Heart left ventricle (tissue), 16 donors: Measurements from ENCODE around the gene EXOC4. TPM values are rescaled to one million over a fixed set of nuclear protein-coding genes. Genes with fewer than 3 reads are reported as not detected.

Experiments used
- ATAC-seq, 4 donors: fragments of 200-7000 bp; cut with Tn5 transposase; one replicate each; pipeline ENCODE4 v1.9.1; 2020 to 2022; ENCODE audit warnings: moderate library complexity in 4 of 4, mild to moderate bottlenecking in 3 of 4, moderate number of reproducible peaks in 1 of 4
- DNase-seq, 5 donors: peaks; one replicate each; pipeline ENCODE4 v3.0.0-alpha.2; 2020
- H3K27ac ChIP-seq, 12 donors: fragments of 200-600 bp; sonication (generic) in 4 of 12; one replicate each; pipeline versions ENCODE4 v1.5.0 to v1.8.0; 2016 to 2022; ENCODE audit warnings: mild to moderate bottlenecking in 2 of 12
- H3K27me3 ChIP-seq, 9 donors: fragments of 200-600 bp; sonication (generic) in 2 of 9; one replicate each; pipeline versions ENCODE4 v1.5.1 to v1.8.0; 2016 to 2022; ENCODE audit warnings: mild to moderate bottlenecking in 3 of 9
- H3K36me3 ChIP-seq, 9 donors: fragments of 200-600 bp; sonication (generic) in 2 of 9; one replicate each; pipeline versions ENCODE4 v1.5.0 to v1.8.0; 2018 to 2022; ENCODE audit warnings: mild to moderate bottlenecking in 2 of 9
- H3K4me1 ChIP-seq, 12 donors: fragments of 200-600 bp; sonication (generic) in 4 of 12; one replicate each; pipeline versions ENCODE4 v1.5.0 to v1.8.0; 2016 to 2022; ENCODE audit warnings: mild to moderate bottlenecking in 3 of 12
- H3K4me3 ChIP-seq, 12 donors: fragments of 200-600 bp; sonication (generic) in 4 of 12; one replicate each; pipeline versions ENCODE4 v1.5.0 to v1.8.0; 2017 to 2022; ENCODE audit warnings: mild to moderate bottlenecking in 9 of 12, moderate library complexity in 4 of 12
- H3K9me3 ChIP-seq, 12 donors: fragments of 200-600 bp; sonication (generic) in 4 of 12; one replicate each; pipeline versions ENCODE4 v1.5.0 to v1.8.0; 2016 to 2022; ENCODE audit warnings: mild to moderate bottlenecking in 1 of 12
- POLR2A ChIP-seq, 2 donors: fragments of 450-650 bp; IDR thresholded peaks; one replicate each; pipeline ENCODE4 v1.6.1; 2017; ENCODE audit warnings: antibody characterized with exemption in 2 of 2, mild to moderate bottlenecking in 2 of 2, moderate library complexity in 2 of 2
- WGBS, 4 donors: extraction: QIAGEN DNeasy Blood & Tissue Kit in 2 of 4; methylation state at CpG; one replicate each; pipeline versions ENCODE4 v1.1.5 to v1.1.7; 2013 to 2018; 5-methylcytosine and 5-hydroxymethylcytosine counted together
- intact Hi-C, 10 donors: fragments of 100-400 bp; cut with DNase I; formaldehyde crosslinking; loops; one replicate each; pipeline versions ENCODE4 v1.11.1 to v1.14.2; 2022
- polyA plus RNA-seq, 2 donors: library from polyadenylated mRNA; stranded (reverse); fragments of 200-250 nt; gene quantifications; one replicate each; pipeline ENCODE4 v1.2.3, GENCODE V29; 2013
- total RNA-seq, 9 donors: library from RNA; depleted of rRNA in 2 of 9; stranded (reverse); fragments of >200 nt in 2 of 9; fragmentation: NEBNext Ultra II Directional in 3 of 9; extraction: Animal tissue kit (Norgen Biotek cat#: 25700) in 3 of 9; gene quantifications; one replicate each; pipeline versions ENCODE4 v1.1.0 to v1.2.4, GENCODE V29; 2016 to 2023
- TF ChIP-seq, protein P1 (sequence below), 12 donors: fragments of 200-600 bp; sonication (generic) in 4 of 12; IDR thresholded peaks; one replicate each; pipeline versions ENCODE4 v1.5.0 to v1.8.0; 2018 to 2022; ENCODE audit warnings: antibody characterized with exemption in 12 of 12, mild to moderate bottlenecking in 5 of 12
- donor health status: ischemic (EF 13 %, LVEDD 7.1; RV severe dilation, severe dysfunction).
- donor health status: healthy with polysubstance abuse.
- donor health status: DM: no; HTN: yes; CAD: no.
- donor health status: DM: no; HTN: no; CAD: no.
- donor health status: ischemic (EF 25% LVEDD 6.9; RV normal size, moderate dysfunction).
- donor health status: ischemic (EF 25% LVEDD 5.7; RV mildly dilated, moderate dysfunction).
- donor health status: healthy.
- donor health status: DM: yes; HTN: yes; CAD: no.
- donor health status: ischemic (EF 35%, LVEDD 5.7; RV mildly dilated, moderate dysfunction).
- donor health status: nonischemic (EF 11% LVEDD 7.7; RV severe dilation, severe dysfunction).
- donor health status: DM: yes; HTN: yes; CAD: no.
- donor health status: PGD.
- donor health status: ischemic (EF 29% LVEDD 5.4; RV normal size, mild dysfunction).
- donor health status: nonischemic (EF 23%, LVEDD 6.1; RV moderate dilation, normal function).

The EXOC4 gene
- total and polyA plus RNA-seq, 11 donors: 8.8 to 61.2 (median 33.8) TPM

DNA sequence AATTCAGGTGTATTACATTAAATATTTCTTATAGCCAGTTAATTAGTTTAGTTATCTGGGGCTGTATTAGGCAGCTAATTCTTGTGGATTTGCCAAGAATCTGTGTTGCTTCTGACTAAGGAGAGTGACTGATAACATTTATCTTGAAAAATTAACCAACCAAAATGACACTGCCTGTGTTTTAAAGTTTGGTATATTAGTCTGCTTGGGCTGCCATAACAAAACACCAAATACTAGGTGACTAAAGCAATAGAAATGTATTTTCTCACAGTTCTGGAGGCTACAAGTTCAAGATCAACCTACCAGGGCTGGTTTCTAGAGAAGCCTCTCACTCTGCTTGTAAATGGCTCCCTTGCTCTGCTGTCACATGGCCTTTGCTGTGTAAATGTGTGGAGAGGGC, 12.9 kb downstream of the EXOC4 start:
- DNase-seq (no peak), ATAC-seq (no peak)
- H3K4me1 ChIP-seq: peaks cover 0 to 26% (median 2%) of the 10 kb centered on the region in 12 donors
- H3K36me3 ChIP-seq: no peaks in the 10 kb centered on the region
- intact Hi-C loops: no loop called here
- no peaks in the 10 kb centered on the region for H3K9me3 ChIP-seq
- no peak overlapping the region for H3K27ac ChIP-seq
- no peaks in the 10 kb centered on the region for H3K27me3 ChIP-seq
- no peak for TF ChIP-seq POLR2A (IDR thresholded peaks at IDR 0.05)
- TF ChIP-seq, protein P1, sequence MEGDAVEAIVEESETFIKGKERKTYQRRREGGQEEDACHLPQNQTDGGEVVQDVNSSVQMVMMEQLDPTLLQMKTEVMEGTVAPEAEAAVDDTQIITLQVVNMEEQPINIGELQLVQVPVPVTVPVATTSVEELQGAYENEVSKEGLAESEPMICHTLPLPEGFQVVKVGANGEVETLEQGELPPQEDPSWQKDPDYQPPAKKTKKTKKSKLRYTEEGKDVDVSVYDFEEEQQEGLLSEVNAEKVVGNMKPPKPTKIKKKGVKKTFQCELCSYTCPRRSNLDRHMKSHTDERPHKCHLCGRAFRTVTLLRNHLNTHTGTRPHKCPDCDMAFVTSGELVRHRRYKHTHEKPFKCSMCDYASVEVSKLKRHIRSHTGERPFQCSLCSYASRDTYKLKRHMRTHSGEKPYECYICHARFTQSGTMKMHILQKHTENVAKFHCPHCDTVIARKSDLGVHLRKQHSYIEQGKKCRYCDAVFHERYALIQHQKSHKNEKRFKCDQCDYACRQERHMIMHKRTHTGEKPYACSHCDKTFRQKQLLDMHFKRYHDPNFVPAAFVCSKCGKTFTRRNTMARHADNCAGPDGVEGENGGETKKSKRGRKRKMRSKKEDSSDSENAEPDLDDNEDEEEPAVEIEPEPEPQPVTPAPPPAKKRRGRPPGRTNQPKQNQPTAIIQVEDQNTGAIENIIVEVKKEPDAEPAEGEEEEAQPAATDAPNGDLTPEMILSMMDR (IDR thresholded peaks at IDR 0.05): no peak
- no peak overlapping the region for H3K4me3 ChIP-seq

DNA sequence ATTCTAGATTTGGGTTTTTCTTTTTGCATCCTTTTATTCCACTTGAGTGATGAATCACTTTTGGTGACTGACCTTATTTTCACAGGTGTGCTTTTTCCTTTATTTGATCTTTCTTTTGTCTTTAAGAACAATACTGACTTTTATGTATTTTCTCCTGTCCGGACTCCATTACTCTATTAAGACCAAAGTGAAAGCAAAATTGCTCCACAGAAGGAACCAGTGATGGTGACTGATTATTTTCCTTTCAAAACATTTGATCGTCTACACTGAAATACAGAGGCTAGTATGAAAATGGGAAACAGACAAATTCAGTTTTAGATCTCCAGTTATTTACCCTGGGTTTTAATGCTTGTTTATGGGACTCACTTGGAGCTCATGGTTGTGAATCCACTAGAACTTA, 15.5 kb downstream of the EXOC4 start:
- 69 to 81% (median 78%) methylated on average over 2 of the region's 2 CpGs for WGBS, 4 donors
- Histone ChIP-seq H3K4me3 (peak overlapping the region in 2 of 12 donors; percentile 0 to 8), H3K4me1 (peaks cover 0 to 26% (median 2%) of the 10 kb centered on the region in 12 donors), H3K27ac (no peak overlapping the region), H3K27me3 (no peaks in the 10 kb centered on the region), H3K36me3 (no peaks in the 10 kb centered on the region), H3K9me3 (no peaks in the 10 kb centered on the region)
- ATAC-seq (no peak), DNase-seq (no peak)
- intact Hi-C loops: no loop called here
- TF ChIP-seq POLR2A (IDR thresholded peaks at IDR 0.05): no peak
- TF ChIP-seq, protein P1 (IDR thresholded peaks at IDR 0.05): no peak

DNA sequence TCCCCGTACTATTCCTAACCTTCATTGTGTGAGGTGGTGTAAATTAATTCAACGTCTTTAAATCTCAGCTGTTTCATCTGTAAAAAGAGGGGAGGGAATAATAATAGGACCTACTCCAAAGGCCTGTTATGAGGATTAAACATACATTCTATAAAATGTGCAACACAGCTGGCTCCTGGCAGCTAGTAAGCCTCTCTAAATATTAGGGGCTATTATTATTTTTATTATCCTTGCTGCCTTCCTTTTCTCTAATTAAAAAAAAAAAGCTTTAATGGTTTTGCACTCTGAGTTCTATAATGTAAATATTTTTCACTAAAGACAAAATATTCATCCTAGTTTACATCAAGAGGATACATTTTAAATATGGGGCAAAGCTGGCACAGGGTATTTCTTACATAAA, 19.5 kb downstream of the EXOC4 start:
- intact Hi-C loops: no loop called here
- 89 to 96% (median 94%) methylated on average over 2 of the region's 2 CpGs for WGBS, 4 donors
- no peak overlapping the region for H3K4me3 ChIP-seq
- DNase-seq (no peak), ATAC-seq (no peak)
- peaks cover 0 to 13% (median 2%) of the 10 kb centered on the region in 12 donors for H3K4me1 ChIP-seq
- H3K27ac ChIP-seq: no peak overlapping the region
- H3K36me3 ChIP-seq: peaks cover 0 to 28% (median 20%) of the 10 kb centered on the region in 9 donors
- H3K27me3 ChIP-seq: no peaks in the 10 kb centered on the region
- H3K9me3 ChIP-seq: no peaks in the 10 kb centered on the region
- TF ChIP-seq, protein P1 (IDR thresholded peaks at IDR 0.05): no peak
- TF ChIP-seq POLR2A (IDR thresholded peaks at IDR 0.05): no peak

DNA sequence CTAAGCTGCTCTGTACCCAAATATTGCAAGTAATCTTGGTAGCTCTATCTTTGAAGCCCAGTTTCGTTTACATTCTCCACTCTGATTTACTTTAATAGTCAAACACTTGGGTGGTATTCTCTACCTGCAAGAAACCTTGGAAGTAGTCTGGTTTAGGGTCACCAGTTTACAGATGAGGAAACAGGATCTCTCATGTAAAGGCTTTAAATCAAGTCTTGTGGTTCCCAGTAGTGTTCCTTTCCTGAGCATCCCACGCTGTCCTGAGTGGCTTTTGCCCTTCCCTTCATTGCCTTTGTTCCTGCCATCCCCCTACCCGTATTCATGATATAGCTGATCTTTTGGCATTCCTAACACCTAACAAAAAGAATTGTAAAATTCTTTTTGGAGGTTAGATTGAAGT, 20.3 kb downstream of the EXOC4 start:
- H3K27me3 ChIP-seq: no peaks in the 10 kb centered on the region
- TF ChIP-seq, protein P1 (IDR thresholded peaks at IDR 0.05): no peak
- no peak for TF ChIP-seq POLR2A (IDR thresholded peaks at IDR 0.05)
- H3K9me3 ChIP-seq: no peaks in the 10 kb centered on the region
- no peak overlapping the region for H3K27ac ChIP-seq
- 89 to 94% (median 92%) methylated on average over 3 of the region's 3 CpGs for WGBS, 4 donors
- intact Hi-C loops: no loop called here
- H3K4me3 ChIP-seq: no peak overlapping the region
- H3K4me1 ChIP-seq: peaks cover 0 to 11% (median 2%) of the 10 kb centered on the region in 12 donors
- H3K36me3 ChIP-seq: peaks cover 0 to 37% (median 28%) of the 10 kb centered on the region in 9 donors
- ATAC-seq (no peak), DNase-seq (no peak)
